PFSK-1 (cell line): ENCODE results near the gene SOCS6.

Source experiments
- FOXP2 ChIP-seq: optimal IDR thresholded peaks from 2 replicates; pipeline ENCODE3; 2011; ENCODE audit warnings: borderline replicate concordance, control low read depth, inconsistent platforms; ENCODE audit not compliant: insufficient read depth; ENCODE audit errors: extremely low read length, extremely low read depth
- POLR2AphosphoS5 ChIP-seq: IDR thresholded peaks from 2 replicates; pipeline ENCODE4 v1.6.1; 2012; ENCODE audit warnings: low read depth, mild to moderate bottlenecking, control low read depth, low read length, moderate library complexity
- REST ChIP-seq, 2 experiments: IDR thresholded peaks; 2 replicates each; pipeline versions ENCODE4 v1.6.1 to v1.8.0; 2011 to 2012; ENCODE audit warnings: low read depth in 2 of 2, low read length in 2 of 2, control low read depth in 1 of 2, inconsistent platforms in 1 of 2, mild to moderate bottlenecking in 1 of 2, moderate library complexity in 1 of 2; ENCODE audit not compliant: insufficient read depth in 1 of 2
- SIN3A ChIP-seq: IDR thresholded peaks from 2 replicates; pipeline ENCODE4 v1.6.1; 2012; ENCODE audit warnings: mild to moderate bottlenecking, low read length, moderate library complexity, borderline replicate concordance; ENCODE audit not compliant: insufficient read depth
- TAF1 ChIP-seq: IDR thresholded peaks from 2 replicates; pipeline ENCODE4 v1.6.1; 2012; ENCODE audit warnings: low read length, control low read depth, borderline replicate concordance; ENCODE audit not compliant: insufficient read depth

The SOCS6 gene

GRCh38 chr18:70292628-70293027 lies 3.8 kb downstream of the SOCS6 start:
- no peak for TF ChIP-seq POLR2AphosphoS5
- no peak for TF ChIP-seq FOXP2
- TF ChIP-seq TAF1 = no peak
- TF ChIP-seq REST (IDR thresholded peaks at IDR 0.05; ENCODE audit: insufficient read depth in 1 of 2, low read depth in 2 of 2, low read length in 2 of 2) = no peak
- TF ChIP-seq SIN3A = no peak

GRCh38 chr18:70293166-70293565 lies 4.3 kb downstream of the SOCS6 start:
- no peak for TF ChIP-seq TAF1
- no peak for TF ChIP-seq REST (IDR thresholded peaks at IDR 0.05; ENCODE audit: insufficient read depth in 1 of 2, low read depth in 2 of 2, low read length in 2 of 2)
- TF ChIP-seq SIN3A = no peak
- no peak for TF ChIP-seq FOXP2
- TF ChIP-seq POLR2AphosphoS5 = no peak

GRCh38 chr18:70294471-70295191 lies 5.8 kb downstream of the SOCS6 start:
- TF ChIP-seq SIN3A = no peak
- TF ChIP-seq TAF1 = no peak
- no peak for TF ChIP-seq FOXP2
- TF ChIP-seq REST (IDR thresholded peaks at IDR 0.05; ENCODE audit: insufficient read depth in 1 of 2, low read depth in 2 of 2, low read length in 2 of 2) = no peak
- TF ChIP-seq POLR2AphosphoS5 = no peak

- TF ChIP-seq TAF1 = no peak
- TF ChIP-seq POLR2AphosphoS5 = no peak
- no peak for TF ChIP-seq SIN3A
- TF ChIP-seq FOXP2 = no peak
Observed at GRCh38 chr18:70295192-70296188, 6.6 kb downstream of the SOCS6 start.

- TF ChIP-seq POLR2AphosphoS5 = 0 out of 2 replicates have a peak, but pooled peaks have one; percentile 17
- TF ChIP-seq SIN3A = peak; percentile 94; the same call in 1 of the 2 replicates
- no peak for TF ChIP-seq TAF1
- no peak; a peak in 1 of 4 replicates for TF ChIP-seq REST (IDR thresholded peaks at IDR 0.05; ENCODE audit: insufficient read depth in 1 of 2, low read depth in 2 of 2, low read length in 2 of 2)
- TF ChIP-seq FOXP2 = peak; percentile 94
Observed at GRCh38 chr18:70296289-70296688, 7.4 kb downstream of the SOCS6 start.
